GM19372 (cell line): ENCODE results near the gene MMP19.

Experiments
- ATAC-seq: cut with Tn5 transposase; IDR thresholded peaks from one replicate; pipeline ENCODE4 v1.9.1; 2021; ENCODE audit warnings: mild to moderate bottlenecking, low read depth, moderate library complexity; ENCODE audit not compliant: unreplicated experiment

The MMP19 gene

DNA sequence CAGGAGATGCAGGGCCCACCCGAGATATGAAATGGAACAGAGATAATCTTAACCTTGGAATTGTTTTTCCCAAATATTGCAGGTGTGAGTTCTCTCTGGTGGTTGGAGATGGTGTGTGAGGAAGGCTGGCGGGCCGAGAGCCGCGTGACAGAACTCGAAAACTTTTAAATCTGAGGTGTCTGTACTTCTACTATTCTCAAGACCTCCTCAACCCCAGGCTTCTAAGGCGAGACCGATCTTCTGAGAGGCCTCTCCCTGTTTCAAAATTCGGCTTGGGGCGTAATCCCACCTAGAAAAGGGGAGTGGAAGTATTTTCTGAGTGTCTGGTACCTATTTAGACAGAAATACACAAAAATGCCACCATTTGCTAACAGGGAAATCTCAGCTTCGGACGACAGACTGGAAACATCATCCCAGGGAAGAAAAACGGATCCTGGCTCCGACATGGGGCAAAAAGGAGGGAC is 25.8 kb downstream of the MMP19 start:
- ATAC-seq = no peak

DNA sequence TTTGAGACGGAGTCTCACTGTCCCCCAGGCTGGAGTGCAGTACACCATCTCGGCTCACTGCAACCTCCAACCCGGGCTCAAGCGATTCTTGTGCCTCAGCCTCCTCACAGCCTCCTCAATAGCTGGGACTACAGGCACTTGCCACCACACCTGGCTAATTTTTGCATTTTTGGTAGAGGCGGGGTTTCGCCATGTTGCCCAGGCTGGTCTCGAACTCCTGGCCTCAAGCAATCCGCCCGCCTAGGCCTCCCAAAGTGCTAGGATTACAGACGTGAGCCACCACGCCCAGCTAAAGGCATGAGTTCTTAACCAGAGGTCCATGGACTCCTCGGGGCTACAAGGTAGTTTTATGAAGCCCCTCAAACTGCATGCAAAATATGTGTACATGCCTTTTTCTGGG is 27.3 kb downstream of the MMP19 start:
- ATAC-seq = no peak

DNA sequence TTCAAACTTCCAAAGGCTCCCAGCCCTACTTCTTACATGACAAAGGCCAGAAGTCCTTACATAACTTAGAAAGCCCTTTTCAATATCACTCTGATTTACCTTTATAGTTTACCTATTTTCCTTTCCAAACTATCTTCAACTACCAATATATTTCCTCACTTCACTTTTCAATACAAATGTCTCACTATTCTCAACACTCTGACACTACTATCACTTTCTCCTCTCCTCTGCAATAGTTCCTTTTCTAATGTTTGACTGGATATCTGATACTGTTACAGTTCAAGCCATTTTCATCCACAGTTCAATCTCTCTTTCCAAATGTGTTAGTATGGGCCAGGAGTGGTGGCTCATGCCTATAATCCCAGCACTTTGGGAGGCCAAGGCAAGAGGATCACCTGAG is 28.5 kb downstream of the MMP19 start:
- no peak for ATAC-seq

DNA sequence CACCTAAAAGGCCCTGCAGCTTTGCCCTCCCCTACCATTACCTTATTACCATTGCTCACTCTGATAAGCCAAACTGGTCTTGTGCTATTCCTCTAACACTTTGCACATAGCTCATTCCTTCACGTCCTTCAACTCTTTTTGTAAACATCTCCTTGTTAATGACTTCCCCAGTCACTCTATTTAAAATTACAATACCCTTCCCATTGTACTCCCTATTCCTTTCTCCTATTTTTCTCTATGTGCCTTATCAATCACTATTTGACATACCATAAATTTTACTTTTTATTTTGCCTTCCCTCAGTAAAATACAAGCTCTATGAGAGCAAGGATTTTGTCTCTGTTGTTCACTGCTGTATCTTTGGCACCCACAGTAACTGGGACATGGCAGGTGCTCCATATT is 30.6 kb downstream of the MMP19 start:
- no peak for ATAC-seq

DNA sequence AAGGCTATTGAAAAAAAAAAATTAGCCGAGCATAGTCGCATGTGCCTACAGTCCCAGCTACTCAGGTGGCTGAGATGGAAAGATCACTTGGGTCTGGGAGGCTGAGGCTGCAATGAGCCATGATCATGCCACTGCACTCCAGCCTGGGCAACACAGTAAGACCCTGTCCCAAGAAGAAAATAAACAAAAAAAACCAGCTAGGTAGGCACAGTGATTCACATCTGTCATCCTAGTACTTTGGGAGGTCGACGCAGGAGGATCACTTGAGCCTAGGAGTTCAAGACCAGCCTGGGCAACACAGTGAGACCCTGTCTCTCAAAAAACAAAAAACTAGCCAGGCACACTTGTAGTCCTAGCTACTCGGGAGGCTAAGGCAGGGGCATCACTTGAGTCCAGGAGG is 33.5 kb downstream of the MMP19 start:
- no peak for ATAC-seq

DNA sequence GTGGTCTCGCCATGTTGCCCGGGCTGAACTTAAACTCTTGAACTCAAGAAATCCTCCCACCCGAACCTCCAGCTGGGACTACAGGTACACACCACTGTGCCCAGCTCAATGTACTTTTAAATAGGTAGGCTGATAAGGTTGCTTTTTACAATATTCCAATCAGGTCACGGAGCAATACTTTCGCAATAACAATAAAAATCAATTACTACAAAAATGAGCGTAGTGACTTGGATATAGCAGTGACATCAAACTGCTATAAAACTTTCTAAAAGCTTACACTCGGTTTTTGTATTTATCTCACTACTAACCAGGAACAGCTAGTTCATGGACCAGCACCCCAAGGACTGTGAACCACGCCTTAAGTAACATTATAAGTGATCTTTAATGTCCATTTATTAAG is 35.8 kb downstream of the MMP19 start:
- no peak for ATAC-seq

DNA sequence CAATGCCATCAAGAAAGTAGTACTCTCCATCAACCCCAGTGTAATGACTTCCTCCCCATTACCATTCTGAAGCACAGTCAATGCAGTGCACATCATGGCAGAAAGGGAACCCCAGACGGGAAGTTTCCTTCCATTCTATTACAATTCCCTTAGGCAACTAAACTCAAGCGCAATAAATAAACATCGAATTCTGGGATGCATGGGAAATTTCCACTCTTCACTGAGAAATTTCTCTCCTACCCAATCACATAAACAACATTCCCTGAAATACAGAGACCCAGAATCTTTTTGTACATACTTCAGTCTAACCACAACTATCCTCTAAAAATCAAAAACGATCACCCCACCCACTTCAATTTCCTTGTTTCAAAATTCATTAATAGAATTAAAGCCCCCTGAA is 45.2 kb downstream of the MMP19 start:
- no peak for ATAC-seq

DNA sequence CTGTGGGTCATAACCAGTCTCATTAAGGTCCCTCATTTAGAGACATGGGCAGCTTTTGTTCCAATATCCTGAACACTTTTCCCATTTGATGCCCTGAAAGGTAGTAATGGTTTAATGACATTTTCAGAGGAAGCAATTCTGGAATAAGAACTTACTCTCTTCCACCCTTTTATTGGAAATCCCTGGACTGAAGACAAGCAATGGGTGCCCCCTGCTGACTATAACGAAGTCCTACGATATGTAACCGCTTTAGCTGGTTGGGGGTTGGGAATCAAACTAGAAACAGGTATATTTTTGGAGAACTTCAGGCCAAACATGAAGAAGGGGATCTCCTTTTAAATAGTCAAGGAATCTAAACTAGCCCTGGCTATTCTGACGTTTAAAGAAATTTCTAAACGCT is 45.7 kb downstream of the MMP19 start:
- no peak for ATAC-seq

DNA sequence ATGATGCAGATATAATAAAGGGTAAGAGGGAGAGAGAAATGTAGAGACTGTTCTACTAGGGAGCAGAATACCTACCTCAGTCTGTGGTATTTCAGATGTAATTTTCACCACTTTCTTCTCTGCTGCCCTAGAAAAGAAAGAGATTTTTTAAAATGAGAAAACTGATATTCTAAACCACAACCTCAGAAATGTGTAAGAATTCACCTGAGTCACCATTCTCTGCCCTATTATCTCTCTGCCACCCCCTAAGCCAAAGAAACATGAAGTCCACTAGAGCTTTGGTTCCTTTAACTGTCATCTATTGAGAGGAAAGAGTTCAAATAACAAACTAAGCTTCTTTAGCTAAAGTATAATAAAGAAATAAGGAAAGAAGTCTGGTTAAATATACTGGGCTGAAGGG is 46.8 kb downstream of the MMP19 start:
- ATAC-seq = no peak

DNA sequence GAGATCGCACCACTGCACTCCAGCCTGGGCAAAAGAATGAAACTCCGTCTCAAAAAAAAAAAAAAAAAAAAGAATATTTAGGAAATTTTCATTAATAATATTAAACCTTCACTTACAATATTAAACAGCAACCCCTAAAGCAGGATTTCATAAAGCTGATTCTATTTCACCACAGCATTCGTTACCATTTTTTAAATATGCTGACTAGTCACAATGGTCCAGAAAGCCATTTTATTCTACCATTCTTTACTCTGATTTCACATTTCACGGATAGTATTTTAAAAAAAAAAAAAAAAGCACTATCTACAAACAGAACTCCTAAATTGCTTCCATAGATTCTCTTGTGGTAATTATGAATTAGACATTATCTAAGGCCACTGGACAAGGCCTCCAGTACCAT is 52.8 kb downstream of the MMP19 start:
- ATAC-seq = no peak

DNA sequence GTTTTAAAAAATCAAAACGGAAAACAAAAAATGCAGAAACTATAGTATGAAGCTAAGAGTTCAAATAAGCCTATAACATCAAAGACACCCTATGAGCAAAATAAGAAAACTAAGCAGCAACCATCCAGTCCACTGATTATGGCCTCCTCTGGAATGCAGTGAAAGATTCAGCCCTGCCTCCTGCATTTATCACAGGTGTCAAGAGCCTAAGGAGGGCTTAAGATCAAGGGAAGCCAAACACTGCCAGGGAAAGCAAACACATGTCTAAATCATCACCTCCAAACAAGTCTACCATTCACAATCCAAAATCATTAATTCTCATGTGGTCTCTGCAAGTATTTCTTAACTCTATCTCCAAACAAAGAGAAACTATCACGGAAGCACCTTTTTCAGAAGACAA is 53.6 kb downstream of the MMP19 start:
- no peak for ATAC-seq

DNA sequence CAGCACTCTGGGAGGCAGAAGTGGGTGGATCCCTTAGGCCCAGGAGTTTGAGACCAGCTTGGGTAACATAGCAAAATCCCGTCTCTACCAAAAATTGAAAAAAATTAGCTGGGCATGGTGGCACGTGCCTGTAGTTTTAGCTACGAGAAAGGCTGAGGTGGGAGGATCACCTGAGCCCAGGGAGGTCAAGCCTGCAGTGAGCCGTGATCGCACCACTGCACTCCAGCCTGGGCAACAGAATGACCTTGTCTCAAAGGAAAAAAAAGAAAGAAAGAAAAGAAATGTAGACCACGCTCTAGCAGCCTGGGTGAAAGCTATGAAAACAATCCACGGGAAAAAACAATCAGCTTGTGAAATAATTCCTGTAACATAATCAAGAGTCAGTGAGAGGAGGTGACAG is 54.2 kb downstream of the MMP19 start:
- no peak for ATAC-seq
